ENCODE results near the gene PCDHGA1. TPM values are rescaled to one million over a fixed set of nuclear protein-coding genes. Genes with fewer than 3 reads are reported as not detected.
"Not testable (repeated sequence)": the region's sequence is repeated elsewhere in the genome, so short reads cannot be mapped to it uniquely, and the experiment has no call there.

PCDHGA1 gene
- polyA plus RNA-seq, 1 donor (not counting 4 experiments of a cell fraction or from before 2014, with no cell fraction given): 0.09 TPM

GRCh38 chr5:141374627-141375026, 44.3 kb downstream of the PCDHGA1 start:
- no peak overlapping the region for H3K27ac ChIP-seq (ENCODE audit: control insufficient read depth, insufficient read depth, low read length)
- H3K79me2 ChIP-seq (ENCODE audit: control insufficient read depth, insufficient read depth, low read length): no peaks in the 10 kb centered on the region
- FAIRE-seq (no peak), DNase-seq (ENCODE audit: low read depth, low spot score) (no peak)
- H3K9me1 ChIP-seq (ENCODE audit: control insufficient read depth, extremely low read depth, insufficient read depth, low read length): no peaks in the 10 kb centered on the region
- no peak overlapping the region for H3K4me3 ChIP-seq (ENCODE audit: control insufficient read depth in 2 of 3, extremely low read depth in 1 of 3, insufficient read depth in 2 of 3, low read depth in 1 of 3, low read length in 3 of 3)
- TF ChIP-seq EZH2 (IDR thresholded peaks at IDR 0.05; ENCODE audit: low read length) (no peak), CTCF (optimal IDR thresholded peaks at IDR 0.05 in 1 of 3, IDR thresholded peaks at IDR 0.05 in 1 of 3, conservative IDR thresholded peaks at IDR 0.05 in 1 of 3; ENCODE audit: extremely low read depth in 1 of 3, insufficient read depth in 2 of 3, low read length in 3 of 3) (no peak)
- no peaks in the 10 kb centered on the region for H4K20me1 ChIP-seq (ENCODE audit: control insufficient read depth, extremely low read depth, insufficient read depth, low read length)
- no peaks in the 10 kb centered on the region for H3K4me1 ChIP-seq (ENCODE audit: control insufficient read depth, extremely low read depth, insufficient read depth, low read length)
- H3K9ac ChIP-seq (ENCODE audit: control insufficient read depth, extremely low read depth, insufficient read depth, low read length): no peak overlapping the region
- H3K9me3 ChIP-seq (ENCODE audit: control insufficient read depth, low read depth, low read length): peaks cover 24% of the 10 kb centered on the region
- H3K4me2 ChIP-seq (ENCODE audit: control insufficient read depth, extremely low read depth, insufficient read depth, low read depth, low read length): no peak overlapping the region
- peaks cover 33% of the 10 kb centered on the region for H3K27me3 ChIP-seq (ENCODE audit: control insufficient read depth, extremely low read depth, insufficient read depth, low read length)
- no peaks in the 10 kb centered on the region for H3K36me3 ChIP-seq (ENCODE audit: control insufficient read depth in 2 of 2, extremely low read depth in 1 of 2, insufficient read depth in 2 of 2, low read length in 2 of 2)
- dilution Hi-C loops (cut with MboI; ENCODE audit: extremely low pct_ligation_motif_present, low sequenced_read_pairs): no loop called here
- no peak overlapping the region for H2AFZ ChIP-seq (ENCODE audit: control insufficient read depth, low read length)

- FAIRE-seq; H4K20me1 ChIP-seq (ENCODE audit: control insufficient read depth, extremely low read depth, insufficient read depth, low read length); H3K36me3 ChIP-seq (ENCODE audit: control insufficient read depth in 2 of 2, extremely low read depth in 1 of 2, insufficient read depth in 2 of 2, low read length in 2 of 2); dilution Hi-C loops (cut with MboI; ENCODE audit: extremely low pct_ligation_motif_present, low sequenced_read_pairs); H3K27ac ChIP-seq (ENCODE audit: control insufficient read depth, insufficient read depth, low read length); H3K4me3 ChIP-seq (ENCODE audit: control insufficient read depth in 2 of 3, extremely low read depth in 1 of 3, insufficient read depth in 2 of 3, low read depth in 1 of 3, low read length in 3 of 3); H3K9ac ChIP-seq (ENCODE audit: control insufficient read depth, extremely low read depth, insufficient read depth, low read length); H3K79me2 ChIP-seq (ENCODE audit: control insufficient read depth, insufficient read depth, low read length); H3K4me1 ChIP-seq (ENCODE audit: control insufficient read depth, extremely low read depth, insufficient read depth, low read length); H3K9me1 ChIP-seq (ENCODE audit: control insufficient read depth, extremely low read depth, insufficient read depth, low read length); H2AFZ ChIP-seq (ENCODE audit: control insufficient read depth, low read length); DNase-seq (ENCODE audit: low read depth, low spot score); H3K4me2 ChIP-seq (ENCODE audit: control insufficient read depth, extremely low read depth, insufficient read depth, low read depth, low read length): not testable (repeated sequence)
- Histone ChIP-seq H3K27me3 (ENCODE audit: control insufficient read depth, extremely low read depth, insufficient read depth, low read length) (peaks cover 26% of the 10 kb centered on the region), H3K9me3 (ENCODE audit: control insufficient read depth, low read depth, low read length) (peaks cover 23% of the 10 kb centered on the region)
These were observed 45.3 kb downstream of the PCDHGA1 start for GRCh38 chr5:141375444-141376155.

Measured in keratinocyte (primary cell).